K562 (cell line): ENCODE data around the gene TPD52L3. TPM values are rescaled to one million over a fixed set of nuclear protein-coding genes. Genes with fewer than 3 reads are reported as not detected.

Experiments used
- ATAC-seq: fragments of 200-7000 bp; cut with Tn5 transposase; 3 replicates; pipeline ENCODE4 v1.9.1; 2020; ENCODE audit warnings: moderate library complexity
- BruUV-seq: library from RNA; stranded (reverse); fragments of 400-500 nt; replicated peaks from 2 replicates; lab custom pipeline; 2021; lab: Mats Ljungman, UMichigan
- CTCF ChIA-PET: fragments of 300-600 bp; formaldehyde crosslinking; extraction: SDS; loops from one replicate; lab custom pipeline; 2021; ENCODE audit warnings: low intra/inter-chr PET ratio; lab: Yijun Ruan, JAX
- POLR2A ChIA-PET: fragments of 300-600, 350-650 bp; sonication (Branson Sonifier 250); formaldehyde crosslinking; extraction: SDS; loops from one replicate; lab custom pipeline; 2021; ENCODE audit warnings: antibody characterized with exemption, inconsistent platforms; lab: Yijun Ruan, JAX
- DNase-seq, 4 experiments: peaks; one replicate each; pipeline versions ENCODE4 v3.0.0 to v3.0.0-alpha.2; 2011 to 2018; ENCODE audit warnings: low spot score in 3 of 4, mixed read lengths in 3 of 4; ENCODE audit errors: extremely low read depth in 1 of 4
- FAIRE-seq: peaks from 2 replicates; lab custom pipeline; 2011; peaks lifted over from hg19 to GRCh38; lab: Jason Lieb, UNC
- H2AFZ ChIP-seq: 2 replicates; pipeline ENCODE4 v1.6.0; 2011; ENCODE audit warnings: low read depth, low read length, control low read depth, inconsistent platforms
- H3K27ac ChIP-seq: fragments of 200-600 bp; 3 replicates; pipeline ENCODE4 v1.8.0; 2011; ENCODE audit warnings: low read depth, mild to moderate bottlenecking, control low read depth, inconsistent platforms, low read length, moderate library complexity, mixed read lengths; ENCODE audit errors: extremely low read depth
- H3K27me3 ChIP-seq, 2 experiments: fragments of 300-600 bp in 1 of 2; 2 replicates in 1 of 2; 3 replicates in 1 of 2; pipeline versions ENCODE4 v1.6.0 to v1.8.0; 2011; ENCODE audit warnings: inconsistent platforms in 2 of 2, low read length in 2 of 2, mild to moderate bottlenecking in 1 of 2, mixed read lengths in 1 of 2, moderate library complexity in 1 of 2; ENCODE audit not compliant: control insufficient read depth in 2 of 2, insufficient read depth in 2 of 2
- H3K36me3 ChIP-seq: fragments of 300-600 bp; 3 replicates; pipeline ENCODE4 v1.8.0; 2011; ENCODE audit warnings: mild to moderate bottlenecking, low read length, inconsistent platforms; ENCODE audit not compliant: control insufficient read depth, insufficient read depth
- H3K4me1 ChIP-seq, 2 experiments: fragments of 200-600 bp in 1 of 2; replicated peaks in 1 of 2; 2 replicates in 1 of 2; 3 replicates in 1 of 2; pipeline versions ENCODE4 v1.5.1 to v1.8.0; 2011; ENCODE audit warnings: inconsistent platforms in 2 of 2, low read length in 2 of 2, mild to moderate bottlenecking in 1 of 2, mixed read lengths in 1 of 2, moderate library complexity in 1 of 2; ENCODE audit not compliant: control insufficient read depth in 2 of 2, insufficient read depth in 2 of 2
- H3K4me2 ChIP-seq: 2 replicates; pipeline ENCODE4 v1.6.1; 2011; ENCODE audit warnings: low read length, control low read depth, inconsistent platforms, mixed read lengths; ENCODE audit not compliant: insufficient read depth
- H3K4me3 ChIP-seq: fragments of 200-600 bp; sonication (generic), shearing (Covaris generic); 2 replicates; pipeline ENCODE4 v1.5.1; 2016; ENCODE audit warnings: control low read depth, inconsistent platforms
- H3K79me2 ChIP-seq: fragments of 200-600 bp; 3 replicates; pipeline ENCODE4 v1.8.0; 2011; ENCODE audit warnings: low read length, inconsistent platforms; ENCODE audit not compliant: control insufficient read depth, insufficient read depth
- H3K9ac ChIP-seq, 2 experiments: 2 replicates each; pipeline versions ENCODE4 v1.6.0 to v1.6.1; 2011; ENCODE audit warnings: low read depth in 2 of 2, low read length in 2 of 2, control low read depth in 1 of 2, inconsistent platforms in 1 of 2, mild to moderate bottlenecking in 1 of 2, mixed read lengths in 1 of 2; ENCODE audit not compliant: insufficient read depth in 1 of 2
- H3K9me1 ChIP-seq: one replicate; pipeline ENCODE4 v1.6.0; 2011; ENCODE audit warnings: inconsistent platforms, mild to moderate bottlenecking, low read length, moderate library complexity; ENCODE audit not compliant: control insufficient read depth, insufficient read depth
- H3K9me3 ChIP-seq: replicated peaks from 2 replicates; pipeline ENCODE4 v1.5.1; 2011; ENCODE audit warnings: low read depth, low read length, inconsistent platforms; ENCODE audit not compliant: control insufficient read depth, insufficient read depth
- H4K20me1 ChIP-seq: replicated peaks from 2 replicates; pipeline ENCODE4 v1.6.1; 2011; ENCODE audit warnings: low read length, inconsistent platforms, mixed read lengths; ENCODE audit not compliant: control insufficient read depth, insufficient read depth
- SRF ChIP-seq, 2 experiments: fragments of 250-450, 450-650 bp in 1 of 2; sonication (Bioruptor Pico) in 1 of 2; sonication (generic) in 1 of 2; formaldehyde crosslinking; IDR thresholded peaks; 2 replicates each; pipeline versions ENCODE4 v1.5.0 to v1.5.1; 2020 to 2022; ENCODE audit warnings: mild to moderate bottlenecking in 1 of 2, missing genetic modification reagents in 1 of 2
- WGBS: fragments of 100-300 bp; shearing (Covaris generic); methylation state at CpG from one replicate; pipeline ENCODE4 v1.1.6; 2016; ENCODE audit warnings: low coverage, mixed read lengths; ENCODE audit not compliant: insufficient coverage; ENCODE audit errors: missing lambda C conversion rate; 5-methylcytosine and 5-hydroxymethylcytosine counted together
- in situ Hi-C: fragments of 300-500 bp; cut with MboI; formaldehyde crosslinking; loops from 4 replicates; pipeline ENCODE4 v1.15.0; 2018; ENCODE audit warnings: inconsistent platforms, mixed read lengths
- intact Hi-C: fragments of 100-400 bp; cut with micrococcal nuclease; formaldehyde crosslinking; loops from 2 replicates; pipeline ENCODE4 v1.14.2; 2022
- polyA plus RNA-seq, 8 experiments: library from polyadenylated mRNA; depleted of rRNA in 4 of 8; stranded (reverse) in 5 of 8; unstranded in 3 of 8; fragments of >200 nt; fragmentation: Nextera tagmentation in 2 of 8; fragmentation: Illumina TruSeq in 1 of 8; extraction: Ambion mirVana in 2 of 8; extraction: Trizol in 1 of 8; gene quantifications; 2 replicates each; pipeline versions ENCODE4 v1.2.1 to v1.2.3, GENCODE V29; 2011 to 2014; ENCODE audit warnings: inconsistent platforms in 1 of 8, missing spikeins in 1 of 8
- total RNA-seq, 7 experiments: library from RNA; depleted of rRNA in 6 of 7; stranded (reverse); fragments of >200 nt in 6 of 7; fragmentation: Illumina TruSeq in 2 of 7; extraction: Trizol in 2 of 7; gene quantifications; 2 replicates each; pipeline versions ENCODE4 v1.2.1 to v1.2.3, GENCODE V29; 2011 to 2021; ENCODE audit warnings: low replicate concordance in 1 of 7
- TF ChIP-seq, protein P1 (sequence below), 2 experiments: IDR thresholded peaks in 1 of 2; conservative IDR thresholded peaks in 1 of 2; 2 replicates each; pipeline ENCODE4 v1.6.1; 2016; ENCODE audit warnings: low read depth in 2 of 2, mild to moderate bottlenecking in 1 of 2, missing compliant biosample characterization in 1 of 2, missing genetic modification characterization in 1 of 2, moderate library complexity in 1 of 2
- TF ChIP-seq, protein P2 (sequence below): fragments of 450-650 bp; formaldehyde crosslinking; IDR thresholded peaks from 2 replicates; pipeline ENCODE4 v1.4.0; 2020; ENCODE audit warnings: mild to moderate bottlenecking, moderate library complexity
- TF ChIP-seq, protein P3 (sequence below), 2 experiments: fragments of 450-650 bp; formaldehyde crosslinking in 1 of 2; IDR thresholded peaks; 2 replicates each; pipeline versions ENCODE4 v1.4.0 to v1.6.1; 2014 to 2020; ENCODE audit warnings: mild to moderate bottlenecking in 2 of 2, borderline replicate concordance in 1 of 2, low read depth in 1 of 2

Gene TPD52L3
- total and polyA plus RNA-seq, 9 of the 15 experiments (the other 6 are each of a cell fraction or from before 2014, with no cell fraction given), result not detected

DNA sequence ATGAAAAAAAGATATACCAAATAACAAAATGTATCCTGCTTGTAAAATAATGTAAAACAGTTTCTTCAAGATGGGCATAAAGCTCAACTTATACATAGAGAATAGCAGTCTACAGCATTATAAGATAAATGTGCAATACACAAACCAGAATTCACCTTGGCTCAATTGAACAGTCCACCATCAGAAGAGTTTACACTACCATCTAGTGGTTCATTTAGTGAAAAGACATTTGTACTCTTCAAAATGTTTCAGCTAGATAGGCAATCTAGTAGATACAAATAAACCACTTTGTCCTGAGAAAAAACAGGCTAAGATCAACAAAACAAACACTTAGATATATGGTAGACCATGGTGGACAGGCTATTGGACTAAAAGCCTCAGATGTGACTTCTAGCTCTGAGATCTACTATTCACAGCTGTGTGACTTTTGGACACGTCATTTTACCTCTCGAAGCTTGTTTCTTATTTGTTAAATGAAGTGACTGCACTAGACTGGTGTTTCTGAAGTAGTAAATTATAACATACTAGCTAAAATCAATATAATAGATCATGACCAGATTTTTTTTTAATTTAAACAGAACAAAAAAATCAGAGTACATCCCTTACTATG lies 22.1 kb upstream of the TPD52L3 start:
- H3K4me3 ChIP-seq, result no peak overlapping the region
- intact Hi-C loops, result loop anchor here (1.0 to 10.0 kb wide), 3 partner anchors 111 to 419 kb away; no protein-coding TSS in a partner anchor
- no peaks in the 10 kb centered on the region for H3K79me2 ChIP-seq
- WGBS, result 0% methylated on average over 2 of the region's 2 CpGs
- no peaks in the 10 kb centered on the region for H4K20me1 ChIP-seq
- in situ Hi-C loops, result loop anchor here (25.0 kb wide), 2 partner anchors 244 to 419 kb away; partner anchors contain the start of gene MLANA
- no peaks in the 10 kb centered on the region for H3K27me3 ChIP-seq
- H3K4me2 ChIP-seq, result no peak overlapping the region
- no TSS peak for BruUV-seq
- peak; percentile 63 for FAIRE-seq
- ChIA-PET CTCF (interaction anchor here (1.3 to 1.5 kb wide), 2 partner anchors 251 to 420 kb away, joined by 4 to 12 read pairs; no protein-coding TSS in a partner anchor), POLR2A (interaction anchor here (1.0 kb wide), 1 partner anchor 11 kb away, joined by 4 read pairs; no protein-coding TSS in a partner anchor)
- H3K9ac ChIP-seq, result no peak overlapping the region
- ATAC-seq, result peak; percentile 58; the same call in 2 of the 3 replicates
- no peak overlapping the region for H2AFZ ChIP-seq
- no peaks in the 10 kb centered on the region for H3K4me1 ChIP-seq
- H3K9me1 ChIP-seq, result no peaks in the 10 kb centered on the region
- H3K36me3 ChIP-seq, result no peaks in the 10 kb centered on the region
- peak in 2 of 4 experiments; percentile 17 to 20 for DNase-seq
- H3K9me3 ChIP-seq, result no peaks in the 10 kb centered on the region
- H3K27ac ChIP-seq, result no peak overlapping the region
- TF ChIP-seq, protein P1, sequence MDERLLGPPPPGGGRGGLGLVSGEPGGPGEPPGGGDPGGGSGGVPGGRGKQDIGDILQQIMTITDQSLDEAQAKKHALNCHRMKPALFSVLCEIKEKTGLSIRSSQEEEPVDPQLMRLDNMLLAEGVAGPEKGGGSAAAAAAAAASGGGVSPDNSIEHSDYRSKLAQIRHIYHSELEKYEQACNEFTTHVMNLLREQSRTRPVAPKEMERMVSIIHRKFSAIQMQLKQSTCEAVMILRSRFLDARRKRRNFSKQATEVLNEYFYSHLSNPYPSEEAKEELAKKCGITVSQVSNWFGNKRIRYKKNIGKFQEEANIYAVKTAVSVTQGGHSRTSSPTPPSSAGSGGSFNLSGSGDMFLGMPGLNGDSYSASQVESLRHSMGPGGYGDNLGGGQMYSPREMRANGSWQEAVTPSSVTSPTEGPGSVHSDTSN (CRISPR knock-in tag; IDR thresholded peaks at IDR 0.05; ENCODE audit: low read depth), result no peak
- TF ChIP-seq, protein P1 (tag; conservative IDR thresholded peaks at IDR 0.05; ENCODE audit: low read depth), result no peak
- TF ChIP-seq, protein P2, sequence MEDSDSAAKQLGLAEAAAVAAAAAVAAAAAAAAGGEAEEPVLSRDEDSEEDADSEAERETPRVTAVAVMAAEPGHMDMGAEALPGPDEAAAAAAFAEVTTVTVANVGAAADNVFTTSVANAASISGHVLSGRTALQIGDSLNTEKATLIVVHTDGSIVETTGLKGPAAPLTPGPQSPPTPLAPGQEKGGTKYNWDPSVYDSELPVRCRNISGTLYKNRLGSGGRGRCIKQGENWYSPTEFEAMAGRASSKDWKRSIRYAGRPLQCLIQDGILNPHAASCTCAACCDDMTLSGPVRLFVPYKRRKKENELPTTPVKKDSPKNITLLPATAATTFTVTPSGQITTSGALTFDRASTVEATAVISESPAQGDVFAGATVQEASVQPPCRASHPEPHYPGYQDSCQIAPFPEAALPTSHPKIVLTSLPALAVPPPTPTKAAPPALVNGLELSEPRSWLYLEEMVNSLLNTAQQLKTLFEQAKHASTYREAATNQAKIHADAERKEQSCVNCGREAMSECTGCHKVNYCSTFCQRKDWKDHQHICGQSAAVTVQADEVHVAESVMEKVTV, result 0 out of 2 replicates have a peak, but pooled peaks have one; percentile 7
- no peak for TF ChIP-seq SRF (CRISPR knock-in tag; IDR thresholded peaks at IDR 0.05)
- TF ChIP-seq, protein P3, sequence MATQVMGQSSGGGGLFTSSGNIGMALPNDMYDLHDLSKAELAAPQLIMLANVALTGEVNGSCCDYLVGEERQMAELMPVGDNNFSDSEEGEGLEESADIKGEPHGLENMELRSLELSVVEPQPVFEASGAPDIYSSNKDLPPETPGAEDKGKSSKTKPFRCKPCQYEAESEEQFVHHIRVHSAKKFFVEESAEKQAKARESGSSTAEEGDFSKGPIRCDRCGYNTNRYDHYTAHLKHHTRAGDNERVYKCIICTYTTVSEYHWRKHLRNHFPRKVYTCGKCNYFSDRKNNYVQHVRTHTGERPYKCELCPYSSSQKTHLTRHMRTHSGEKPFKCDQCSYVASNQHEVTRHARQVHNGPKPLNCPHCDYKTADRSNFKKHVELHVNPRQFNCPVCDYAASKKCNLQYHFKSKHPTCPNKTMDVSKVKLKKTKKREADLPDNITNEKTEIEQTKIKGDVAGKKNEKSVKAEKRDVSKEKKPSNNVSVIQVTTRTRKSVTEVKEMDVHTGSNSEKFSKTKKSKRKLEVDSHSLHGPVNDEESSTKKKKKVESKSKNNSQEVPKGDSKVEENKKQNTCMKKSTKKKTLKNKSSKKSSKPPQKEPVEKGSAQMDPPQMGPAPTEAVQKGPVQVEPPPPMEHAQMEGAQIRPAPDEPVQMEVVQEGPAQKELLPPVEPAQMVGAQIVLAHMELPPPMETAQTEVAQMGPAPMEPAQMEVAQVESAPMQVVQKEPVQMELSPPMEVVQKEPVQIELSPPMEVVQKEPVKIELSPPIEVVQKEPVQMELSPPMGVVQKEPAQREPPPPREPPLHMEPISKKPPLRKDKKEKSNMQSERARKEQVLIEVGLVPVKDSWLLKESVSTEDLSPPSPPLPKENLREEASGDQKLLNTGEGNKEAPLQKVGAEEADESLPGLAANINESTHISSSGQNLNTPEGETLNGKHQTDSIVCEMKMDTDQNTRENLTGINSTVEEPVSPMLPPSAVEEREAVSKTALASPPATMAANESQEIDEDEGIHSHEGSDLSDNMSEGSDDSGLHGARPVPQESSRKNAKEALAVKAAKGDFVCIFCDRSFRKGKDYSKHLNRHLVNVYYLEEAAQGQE (IDR thresholded peaks at IDR 0.05; ENCODE audit: borderline replicate concordance), result peak; percentile 69; the same call in 1 of the 2 replicates
- TF ChIP-seq, protein P3 (CRISPR knock-in tag; IDR thresholded peaks at IDR 0.05; ENCODE audit: low read depth), result no peak
